Stimulated activated naive B cell treated with anti-CD40 and anti-IgM and Interleukin-4, amounts not matched to agents 10 μg/mL and 1 μg/mL and 100 μg/mL, for 72 hours (primary cell): ENCODE data around the gene MOB3B.

Experiments used
- ATAC-seq, 2 donors: fragments of 150-1000 bp; cut with Tn5 transposase; replicated peaks; 2 replicates each; pipeline ENCODE4 v1.10.0; 2021; ENCODE audit warnings: moderate library complexity in 1 of 2
- DNase-seq: peaks from one replicate; pipeline ENCODE4 v3.0.0; 2021
- H3K27ac Mint-ChIP-seq: one replicate; pipeline ENCODE4 v1.8.0; 2022; ENCODE audit warnings: mild to moderate bottlenecking, mixed read lengths
- H3K27me3 Mint-ChIP-seq, 2 donors: one replicate each; pipeline ENCODE4 v1.8.0; 2022; ENCODE audit warnings: mixed read lengths in 2 of 2
- H3K36me3 Mint-ChIP-seq, 2 donors: one replicate each; pipeline ENCODE4 v1.8.0; 2022; ENCODE audit warnings: mixed read lengths in 2 of 2, mild to moderate bottlenecking in 1 of 2
- H3K4me1 Mint-ChIP-seq, 2 donors: one replicate each; pipeline ENCODE4 v1.8.0; 2022; ENCODE audit warnings: mixed read lengths in 2 of 2, mild to moderate bottlenecking in 1 of 2
- H3K4me3 Mint-ChIP-seq, 2 donors: one replicate each; pipeline ENCODE4 v1.8.0; 2022; ENCODE audit warnings: mild to moderate bottlenecking in 2 of 2, mixed read lengths in 2 of 2, moderate library complexity in 1 of 2
- H3K9me3 Mint-ChIP-seq, 2 donors: one replicate each; pipeline ENCODE4 v1.8.0; 2022; ENCODE audit warnings: mixed read lengths in 2 of 2, mild to moderate bottlenecking in 1 of 2

MOB3B gene

GRCh38 chr9:27377811-27378456 lies 151.7 kb downstream of the MOB3B start:
- H3K4me3 Mint-ChIP-seq = peak overlapping the region; percentile 59 to 66

GRCh38 chr9:27377147-27377807 lies 152.3 kb downstream of the MOB3B start:
- DNase-seq = no peak
- no peak for ATAC-seq
- Mint-ChIP-seq H3K27ac (peak overlapping the region; percentile 56), H3K27me3 (no peaks in the 10 kb centered on the region), H3K36me3 (no peaks in the 10 kb centered on the region), H3K4me3 (peak overlapping the region; percentile 59 to 66), H3K4me1 (peaks cover 51 to 71% of the 10 kb centered on the region in 2 donors), H3K9me3 (no peaks in the 10 kb centered on the region)

More at GRCh38 chr9:27377811-27378456, 151.7 kb downstream of the MOB3B start:
- DNase-seq = peak; percentile 74
- H3K36me3 Mint-ChIP-seq = no peaks in the 10 kb centered on the region
- ATAC-seq = peak; percentile 88 to 90
- no peaks in the 10 kb centered on the region for H3K9me3 Mint-ChIP-seq
- peak overlapping the region; percentile 56 for H3K27ac Mint-ChIP-seq
- H3K27me3 Mint-ChIP-seq = no peaks in the 10 kb centered on the region
- peaks cover 53 to 72% of the 10 kb centered on the region in 2 donors for H3K4me1 Mint-ChIP-seq

GRCh38 chr9:27373851-27374250 lies 155.8 kb downstream of the MOB3B start:
- H3K27ac Mint-ChIP-seq = no peak overlapping the region
- H3K36me3 Mint-ChIP-seq = no peaks in the 10 kb centered on the region
- H3K4me1 Mint-ChIP-seq = peaks cover 36 to 62% of the 10 kb centered on the region in 2 donors
- DNase-seq (no peak), ATAC-seq (no peak)
- H3K4me3 Mint-ChIP-seq = no peak overlapping the region
- H3K27me3 Mint-ChIP-seq = no peaks in the 10 kb centered on the region
- no peaks in the 10 kb centered on the region for H3K9me3 Mint-ChIP-seq

- Mint-ChIP-seq H3K4me1 (peaks cover 34 to 62% of the 10 kb centered on the region in 2 donors), H3K36me3 (no peaks in the 10 kb centered on the region), H3K4me3 (no peak overlapping the region), H3K27ac (no peak overlapping the region), H3K27me3 (no peaks in the 10 kb centered on the region), H3K9me3 (no peaks in the 10 kb centered on the region)
- ATAC-seq (no peak), DNase-seq (no peak)
These were observed 157.0 kb downstream of the MOB3B start for GRCh38 chr9:27372615-27373014.

GRCh38 chr9:27371382-27371781 lies 158.2 kb downstream of the MOB3B start:
- DNase-seq (no peak), ATAC-seq (no peak)
- no peaks in the 10 kb centered on the region for H3K27me3 Mint-ChIP-seq
- H3K4me1 Mint-ChIP-seq = peaks cover 39 to 62% of the 10 kb centered on the region in 2 donors
- no peaks in the 10 kb centered on the region for H3K9me3 Mint-ChIP-seq
- H3K36me3 Mint-ChIP-seq = no peaks in the 10 kb centered on the region
- no peak overlapping the region for H3K4me3 Mint-ChIP-seq
- H3K27ac Mint-ChIP-seq = no peak overlapping the region

GRCh38 chr9:27369591-27369990 lies 160.0 kb downstream of the MOB3B start:
- Mint-ChIP-seq H3K9me3 (no peaks in the 10 kb centered on the region), H3K27ac (no peak overlapping the region), H3K27me3 (no peaks in the 10 kb centered on the region), H3K36me3 (no peaks in the 10 kb centered on the region), H3K4me1 (peaks cover 46 to 74% of the 10 kb centered on the region in 2 donors), H3K4me3 (peak overlapping the region in 1 of 2 donors; percentile 39)
- peak; percentile 44 to 49 for ATAC-seq
- no peak for DNase-seq

- no peak for ATAC-seq
These were observed 161.2 kb downstream of the MOB3B start for GRCh38 chr9:27368316-27368985.

GRCh38 chr9:27367921-27368315 lies 161.7 kb downstream of the MOB3B start:
- Mint-ChIP-seq H3K4me3 (peak overlapping the region; percentile 5 to 40), H3K36me3 (no peaks in the 10 kb centered on the region), H3K4me1 (peaks cover 44 to 70% of the 10 kb centered on the region in 2 donors), H3K27ac (no peak overlapping the region), H3K9me3 (no peaks in the 10 kb centered on the region), H3K27me3 (no peaks in the 10 kb centered on the region)
- ATAC-seq (peak; percentile 26 to 33), DNase-seq (no peak)

More at GRCh38 chr9:27368316-27368985, 161.2 kb downstream of the MOB3B start:
- H3K4me1 Mint-ChIP-seq = peaks cover 44 to 69% of the 10 kb centered on the region in 2 donors
- no peak for DNase-seq
- no peaks in the 10 kb centered on the region for H3K36me3 Mint-ChIP-seq
- no peak overlapping the region for H3K27ac Mint-ChIP-seq
- peak overlapping the region; percentile 29 to 40 for H3K4me3 Mint-ChIP-seq
- no peaks in the 10 kb centered on the region for H3K27me3 Mint-ChIP-seq
- H3K9me3 Mint-ChIP-seq = no peaks in the 10 kb centered on the region

- no peaks in the 10 kb centered on the region for H3K9me3 Mint-ChIP-seq
- H3K4me3 Mint-ChIP-seq = peak overlapping the region; percentile 66 to 67
- ATAC-seq (peak; percentile 67 to 69), DNase-seq (no peak)
- H3K27me3 Mint-ChIP-seq = no peaks in the 10 kb centered on the region
- H3K4me1 Mint-ChIP-seq = peaks cover 40 to 71% of the 10 kb centered on the region in 2 donors
- H3K36me3 Mint-ChIP-seq = no peaks in the 10 kb centered on the region
- H3K27ac Mint-ChIP-seq = peak overlapping the region; percentile 63
These were observed 162.3 kb downstream of the MOB3B start for GRCh38 chr9:27367175-27367798.

GRCh38 chr9:27365707-27366376 lies 163.8 kb downstream of the MOB3B start:
- Mint-ChIP-seq H3K27me3 (no peaks in the 10 kb centered on the region), H3K4me3 (peak overlapping the region; percentile 23 to 31), H3K36me3 (no peaks in the 10 kb centered on the region), H3K9me3 (no peaks in the 10 kb centered on the region), H3K4me1 (peaks cover 40 to 69% of the 10 kb centered on the region in 2 donors), H3K27ac (peak overlapping the region; percentile 53)
- ATAC-seq (peak; percentile 85 to 86), DNase-seq (no peak)

GRCh38 chr9:27362447-27363210 lies 167.0 kb downstream of the MOB3B start:
- H3K9me3 Mint-ChIP-seq = no peaks in the 10 kb centered on the region
- H3K4me1 Mint-ChIP-seq = peaks cover 22 to 54% of the 10 kb centered on the region in 2 donors
- no peak for ATAC-seq
- no peak overlapping the region for H3K4me3 Mint-ChIP-seq
- H3K36me3 Mint-ChIP-seq = peaks cover 8 to 9% of the 10 kb centered on the region in 2 donors
- no peak overlapping the region for H3K27ac Mint-ChIP-seq
- DNase-seq = no peak
- H3K27me3 Mint-ChIP-seq = no peaks in the 10 kb centered on the region

GRCh38 chr9:27361492-27361891 lies 168.1 kb downstream of the MOB3B start:
- H3K4me3 Mint-ChIP-seq = no peak overlapping the region
- peaks cover 8 to 14% of the 10 kb centered on the region in 2 donors for H3K36me3 Mint-ChIP-seq
- no peak overlapping the region for H3K27ac Mint-ChIP-seq
- no peaks in the 10 kb centered on the region for H3K9me3 Mint-ChIP-seq
- no peak for DNase-seq
- H3K4me1 Mint-ChIP-seq = peaks cover 18 to 48% of the 10 kb centered on the region in 2 donors
- no peak for ATAC-seq
- H3K27me3 Mint-ChIP-seq = no peaks in the 10 kb centered on the region

- Mint-ChIP-seq H3K27ac (no peak overlapping the region), H3K36me3 (peaks cover 9 to 14% of the 10 kb centered on the region in 2 donors), H3K27me3 (no peaks in the 10 kb centered on the region), H3K4me3 (no peak overlapping the region), H3K4me1 (peaks cover 9 to 33% of the 10 kb centered on the region in 2 donors), H3K9me3 (no peaks in the 10 kb centered on the region)
- DNase-seq = no peak
- ATAC-seq = no peak
These were observed 169.9 kb downstream of the MOB3B start for GRCh38 chr9:27359763-27360162.
